Small intestine (tissue), 7 donors: Measurements from ENCODE around the gene CTNND2. TPM values are rescaled to one million over a fixed set of nuclear protein-coding genes. Genes with fewer than 3 reads are reported as not detected.

Source experiments
- DNase-seq, 2 donors: peaks; one replicate each; pipeline versions ENCODE4 v3.0.0 to v3.0.0-alpha.2; 2013
- FAIRE-seq: peaks from 2 replicates; lab custom pipeline; 2012; peaks lifted over from hg19 to GRCh38; lab: Jason Lieb, UNC
- H3K27ac ChIP-seq, 3 donors: one replicate each; pipeline ENCODE4 v1.5.1; 2013; ENCODE audit warnings: low read length in 2 of 3, mild to moderate bottlenecking in 2 of 3, control low read depth in 1 of 3, inconsistent platforms in 1 of 3, low read depth in 1 of 3, moderate library complexity in 1 of 3
- H3K27me3 ChIP-seq, 3 donors: one replicate each; pipeline ENCODE4 v1.6.1; 2013; ENCODE audit warnings: low read length in 3 of 3, inconsistent platforms in 1 of 3; ENCODE audit not compliant: control insufficient read depth in 3 of 3, insufficient read depth in 3 of 3
- H3K36me3 ChIP-seq, 3 donors: one replicate each; pipeline ENCODE4 v1.6.1; 2013; ENCODE audit warnings: low read length in 3 of 3, inconsistent platforms in 1 of 3, low read depth in 1 of 3, mild to moderate bottlenecking in 1 of 3, moderate library complexity in 1 of 3; ENCODE audit not compliant: control insufficient read depth in 3 of 3, insufficient read depth in 2 of 3
- H3K4me1 ChIP-seq, 3 donors: one replicate each; pipeline ENCODE4 v1.6.1; 2013; ENCODE audit warnings: low read length in 2 of 3, inconsistent platforms in 1 of 3, low read depth in 1 of 3, mild to moderate bottlenecking in 1 of 3, moderate library complexity in 1 of 3; ENCODE audit not compliant: control insufficient read depth in 3 of 3, insufficient read depth in 2 of 3
- H3K4me3 ChIP-seq, 3 donors: one replicate each; pipeline ENCODE4 v1.5.1; 2013; ENCODE audit warnings: low read length in 3 of 3, control low read depth in 1 of 3, inconsistent platforms in 1 of 3, low read depth in 1 of 3, mild to moderate bottlenecking in 1 of 3, moderate library complexity in 1 of 3
- H3K9me3 ChIP-seq, 2 donors: one replicate each; pipeline ENCODE4 v1.6.1; 2013; ENCODE audit warnings: low read depth in 1 of 2, low read length in 1 of 2; ENCODE audit not compliant: control insufficient read depth in 2 of 2, insufficient read depth in 1 of 2
- WGBS, 3 donors: extraction: QIAGEN DNeasy Blood & Tissue Kit; methylation state at CpG; one replicate each; pipeline ENCODE4 v1.1.7; 2013; 5-methylcytosine and 5-hydroxymethylcytosine counted together
- polyA plus RNA-seq, 4 donors: library from polyadenylated mRNA; stranded (reverse) in 3 of 4; unstranded in 1 of 4; fragments of 200-250 nt in 3 of 4; fragments of 120-200 nt in 1 of 4; gene quantifications; one replicate each; pipeline versions ENCODE4 v1.2.1 to v1.2.3, GENCODE V29; 2013
- donor health status: healthy with polysubstance abuse.
- donor health status: control.
- donor health status: control.
- donor health status: Bipolar disorder and iron deficiency.
- donor health status: healthy.

The CTNND2 gene
- polyA plus RNA-seq, 4 donors: 1.1 to 3.0 TPM; not detected in 2

- H3K9me3 ChIP-seq: no peaks in the 10 kb centered on the region
- H3K4me1 ChIP-seq: no peaks in the 10 kb centered on the region
- H3K27me3 ChIP-seq: no peaks in the 10 kb centered on the region
- H3K27ac ChIP-seq: no peak overlapping the region
- 67 to 90% (median 83%) methylated on average over 5 of the region's 5 CpGs for WGBS, 3 donors
- H3K4me3 ChIP-seq: no peak overlapping the region
- FAIRE-seq (no peak), DNase-seq (no peak)
- no peaks in the 10 kb centered on the region for H3K36me3 ChIP-seq
These were observed 722.3 kb downstream of the CTNND2 start for GRCh38 chr5:11181940-11182339.

- 83 to 95% (median 92%) methylated on average over 6 of the region's 6 CpGs for WGBS, 3 donors
- no peaks in the 10 kb centered on the region for H3K4me1 ChIP-seq
- DNase-seq: no peak
These were observed 723.4 kb downstream of the CTNND2 start for GRCh38 chr5:11180890-11181289.

GRCh38 chr5:11177999-11178711 is 726.1 kb downstream of the CTNND2 start:
- 88 to 97% (median 91%) methylated on average over 2 of the region's 2 CpGs for WGBS, 3 donors
- no peaks in the 10 kb centered on the region for H3K4me1 ChIP-seq
- no peaks in the 10 kb centered on the region for H3K27me3 ChIP-seq
- no peak for DNase-seq
- no peaks in the 10 kb centered on the region for H3K36me3 ChIP-seq
- H3K9me3 ChIP-seq: no peaks in the 10 kb centered on the region
- H3K27ac ChIP-seq: no peak overlapping the region
- H3K4me3 ChIP-seq: no peak overlapping the region
- no peak for FAIRE-seq

More at GRCh38 chr5:11180890-11181289, 723.4 kb downstream of the CTNND2 start:
- FAIRE-seq: no peak
- no peaks in the 10 kb centered on the region for H3K27me3 ChIP-seq
- no peaks in the 10 kb centered on the region for H3K9me3 ChIP-seq
- no peaks in the 10 kb centered on the region for H3K36me3 ChIP-seq
- H3K27ac ChIP-seq: no peak overlapping the region
- no peak overlapping the region for H3K4me3 ChIP-seq

- WGBS, 3 donors: 76 to 85% (median 76%) methylated on average over 7 of the region's 7 CpGs
- no peak for DNase-seq
- no peaks in the 10 kb centered on the region for H3K36me3 ChIP-seq
These were observed 729.7 kb downstream of the CTNND2 start for GRCh38 chr5:11174591-11174990.

GRCh38 chr5:11172484-11172883 is 731.8 kb downstream of the CTNND2 start:
- FAIRE-seq: no peak

More at GRCh38 chr5:11174591-11174990, 729.7 kb downstream of the CTNND2 start:
- no peak overlapping the region for H3K27ac ChIP-seq
- FAIRE-seq: no peak
- no peaks in the 10 kb centered on the region for H3K9me3 ChIP-seq
- no peak overlapping the region for H3K4me3 ChIP-seq
- no peaks in the 10 kb centered on the region for H3K27me3 ChIP-seq
- no peaks in the 10 kb centered on the region for H3K4me1 ChIP-seq

GRCh38 chr5:11171236-11171635 is 733.0 kb downstream of the CTNND2 start:
- WGBS, 3 donors: 42 to 81% (median 51%) methylated on average over 1 of the region's 1 CpG
- FAIRE-seq (no peak), DNase-seq (no peak)
- H3K4me1 ChIP-seq: no peaks in the 10 kb centered on the region
- no peaks in the 10 kb centered on the region for H3K9me3 ChIP-seq
- H3K36me3 ChIP-seq: no peaks in the 10 kb centered on the region
- no peak overlapping the region for H3K27ac ChIP-seq
- H3K27me3 ChIP-seq: no peaks in the 10 kb centered on the region
- H3K4me3 ChIP-seq: no peak overlapping the region

More at GRCh38 chr5:11172484-11172883, 731.8 kb downstream of the CTNND2 start:
- H3K27ac ChIP-seq: no peak overlapping the region
- no peaks in the 10 kb centered on the region for H3K36me3 ChIP-seq
- no peak for DNase-seq
- no peaks in the 10 kb centered on the region for H3K9me3 ChIP-seq
- no peaks in the 10 kb centered on the region for H3K4me1 ChIP-seq
- no peaks in the 10 kb centered on the region for H3K27me3 ChIP-seq
- H3K4me3 ChIP-seq: no peak overlapping the region
- 53 to 86% (median 63%) methylated on average over 5 of the region's 5 CpGs for WGBS, 3 donors

- no peak for FAIRE-seq
- Histone ChIP-seq H3K4me1 (no peaks in the 10 kb centered on the region), H3K27me3 (no peaks in the 10 kb centered on the region), H3K9me3 (no peaks in the 10 kb centered on the region), H3K36me3 (no peaks in the 10 kb centered on the region), H3K4me3 (no peak overlapping the region), H3K27ac (no peak overlapping the region)
- no peak for DNase-seq
- 73 to 79% (median 75%) methylated on average over 7 of the region's 7 CpGs for WGBS, 3 donors
These were observed 737.3 kb downstream of the CTNND2 start for GRCh38 chr5:11166923-11167322.

- no peaks in the 10 kb centered on the region for H3K36me3 ChIP-seq
- WGBS, 3 donors: 72 to 88% (median 87%) methylated on average over 6 of the region's 6 CpGs
- FAIRE-seq (no peak), DNase-seq (no peak)
- H3K27ac ChIP-seq: no peak overlapping the region
- no peak overlapping the region for H3K4me3 ChIP-seq
- no peaks in the 10 kb centered on the region for H3K9me3 ChIP-seq
- no peaks in the 10 kb centered on the region for H3K4me1 ChIP-seq
- no peaks in the 10 kb centered on the region for H3K27me3 ChIP-seq
These were observed 739.5 kb downstream of the CTNND2 start for GRCh38 chr5:11164531-11165294.
